SK-N-SH treated with all-trans-retinoic acid at 6 μM for 48 hours (cell line): Measurements from ENCODE around the gene PGPEP1.

Source experiments
- ATAC-seq: fragments of 200-7000 bp; cut with Tn5 transposase; 3 replicates; pipeline ENCODE4 v1.9.1; 2020; ENCODE audit warnings: mild to moderate bottlenecking, moderate library complexity
- ARNTL ChIP-seq: fragments of 450-650 bp; formaldehyde crosslinking; IDR thresholded peaks from 2 replicates; pipeline ENCODE4 v1.5.0; 2020; ENCODE audit warnings: low read depth, mild to moderate bottlenecking, moderate library complexity, borderline replicate concordance
- CREB5 ChIP-seq: fragments of 250-450 bp; sonication (Bioruptor Pico); IDR thresholded peaks from 2 replicates; pipeline ENCODE4 v1.5.1; 2020; ENCODE audit warnings: low read depth, mild to moderate bottlenecking, moderate library complexity
- CSDC2 ChIP-seq: fragments of 250-450 bp; sonication (Bioruptor Pico); IDR thresholded peaks from 2 replicates; pipeline ENCODE4 v1.5.0; 2020; ENCODE audit warnings: mild to moderate bottlenecking, moderate library complexity
- CSRNP3 ChIP-seq: fragments of 250-450 bp; sonication (Bioruptor Pico); IDR thresholded peaks from 2 replicates; pipeline ENCODE4 v1.5.1; 2021; ENCODE audit warnings: mild to moderate bottlenecking, moderate library complexity
- ESRRG ChIP-seq: fragments of 250-450 bp; sonication (Bioruptor Pico); IDR thresholded peaks from 2 replicates; pipeline ENCODE4 v1.6.1; 2021; ENCODE audit warnings: mild to moderate bottlenecking
- GLIS3 ChIP-seq: fragments of 250-450 bp; sonication (Bioruptor Pico); IDR thresholded peaks from 2 replicates; pipeline ENCODE4 v1.5.0; 2020; ENCODE audit warnings: mild to moderate bottlenecking, moderate library complexity
- ISL1 ChIP-seq: fragments of 250-450 bp; sonication (Bioruptor Pico); IDR thresholded peaks from 2 replicates; pipeline ENCODE4 v2.1.2; 2022; ENCODE audit warnings: mild to moderate bottlenecking, moderate library complexity
- OSR1 ChIP-seq: fragments of 250-450 bp; sonication (Bioruptor Pico); IDR thresholded peaks from 2 replicates; pipeline ENCODE4 v1.8.0; 2022; ENCODE audit warnings: moderate library complexity, mild to moderate bottlenecking, inconsistent platforms
- POU6F1 ChIP-seq: fragments of 250-450 bp; sonication (Bioruptor Pico); IDR thresholded peaks from 2 replicates; pipeline ENCODE4 v1.8.0; 2021; ENCODE audit warnings: low read depth, mild to moderate bottlenecking, moderate library complexity, borderline replicate concordance
- PPARA ChIP-seq: fragments of 250-450 bp; sonication (Bioruptor Pico); IDR thresholded peaks from 2 replicates; pipeline ENCODE4 v1.5.0; 2020; ENCODE audit warnings: mild to moderate bottlenecking, borderline replicate concordance
- RARB ChIP-seq: fragments of 250-450 bp; sonication (Bioruptor Pico); IDR thresholded peaks from 2 replicates; pipeline ENCODE4 v1.8.0; 2021; ENCODE audit warnings: mild to moderate bottlenecking, moderate library complexity
- SNAI2 ChIP-seq: fragments of 250-450 bp; sonication (Bioruptor Pico); IDR thresholded peaks from 2 replicates; pipeline ENCODE4 v1.5.0; 2020; ENCODE audit warnings: mild to moderate bottlenecking, moderate library complexity
- TSHZ2 ChIP-seq: fragments of 250-450 bp; sonication (Bioruptor Pico); IDR thresholded peaks from 2 replicates; pipeline ENCODE4 v1.5.0; 2020; ENCODE audit warnings: mild to moderate bottlenecking, moderate library complexity
- ZC3H10 ChIP-seq: fragments of 250-450 bp; sonication (Bioruptor Pico); IDR thresholded peaks from 2 replicates; pipeline ENCODE4 v1.5.1; 2021; ENCODE audit warnings: mild to moderate bottlenecking, moderate library complexity
- ZFP3 ChIP-seq: fragments of 250-450 bp; sonication (Bioruptor Pico); IDR thresholded peaks from 2 replicates; pipeline ENCODE4 v1.5.0; 2020; ENCODE audit warnings: mild to moderate bottlenecking, moderate library complexity
- ZFP30 ChIP-seq: fragments of 450-650 bp; formaldehyde crosslinking; IDR thresholded peaks from 2 replicates; pipeline ENCODE4 v1.5.0; 2022; ENCODE audit warnings: mild to moderate bottlenecking, moderate library complexity
- ZNF565 ChIP-seq: fragments of 450-650 bp; formaldehyde crosslinking; conservative IDR thresholded peaks from 2 replicates; pipeline ENCODE4 v1.5.0; 2020; ENCODE audit warnings: low read depth, mild to moderate bottlenecking, moderate library complexity
- ZNF70 ChIP-seq: fragments of 450-650 bp; formaldehyde crosslinking; IDR thresholded peaks from 2 replicates; pipeline ENCODE4 v1.5.0; 2020; ENCODE audit warnings: mild to moderate bottlenecking, moderate library complexity
- ZNF8 ChIP-seq: fragments of 450-650 bp; formaldehyde crosslinking; IDR thresholded peaks from 2 replicates; pipeline ENCODE4 v1.5.0; 2020; ENCODE audit warnings: mild to moderate bottlenecking, moderate library complexity

Gene PGPEP1

GRCh38 chr19:18361646-18362045 lies 21.2 kb downstream of the PGPEP1 start (continued):
- no peak for TF ChIP-seq CSRNP3 (CRISPR knock-in tag)
- TF ChIP-seq RARB: no peak
- TF ChIP-seq ISL1 (CRISPR knock-in tag): no peak
- no peak for TF ChIP-seq ZFP30 (CRISPR knock-in tag)
- no peak for TF ChIP-seq ZNF8 (CRISPR knock-in tag)

GRCh38 chr19:18362934-18363542 lies 22.6 kb downstream of the PGPEP1 start:
- TF ChIP-seq ZNF70 (CRISPR knock-in tag) (no peak), SNAI2 (CRISPR knock-in tag) (no peak), ISL1 (CRISPR knock-in tag) (no peak), ZC3H10 (no peak), CREB5 (CRISPR knock-in tag) (no peak)
- ATAC-seq: no peak

GRCh38 chr19:18363787-18364186 lies 23.4 kb downstream of the PGPEP1 start:
- no peak for ATAC-seq
- TF ChIP-seq ARNTL (CRISPR knock-in tag) (no peak), ZC3H10 (no peak), ESRRG (CRISPR knock-in tag) (no peak), OSR1 (no peak), ZNF565 (CRISPR knock-in tag) (no peak), ZFP30 (CRISPR knock-in tag) (no peak), RARB (no peak), PPARA (CRISPR knock-in tag) (no peak), CSDC2 (no peak)

GRCh38 chr19:18364277-18364825 lies 24.0 kb downstream of the PGPEP1 start:
- TF ChIP-seq ISL1 (CRISPR knock-in tag): peak; percentile 33; the same call in 1 of the 2 replicates
- 0 out of 2 replicates have a peak, but pooled peaks have one; percentile 15 for TF ChIP-seq CSRNP3 (CRISPR knock-in tag)
- TF ChIP-seq ZNF8 (CRISPR knock-in tag): peak; percentile 23; the same call in 1 of the 2 replicates
- TF ChIP-seq ZFP3 (CRISPR knock-in tag): peak; percentile 88
- TF ChIP-seq GLIS3 (CRISPR knock-in tag): 0 out of 2 replicates have a peak, but pooled peaks have one; percentile 21
- TF ChIP-seq ZFP30 (CRISPR knock-in tag): 0 out of 2 replicates have a peak, but pooled peaks have one; percentile 7
- peak; percentile 46; the same call in 1 of the 2 replicates for TF ChIP-seq SNAI2 (CRISPR knock-in tag)
- TF ChIP-seq TSHZ2 (CRISPR knock-in tag): peak; percentile 71; the same call in 1 of the 2 replicates
- TF ChIP-seq OSR1: peak; percentile 50; the same call in 1 of the 2 replicates
- peak; percentile 96; the same call in 1 of the 2 replicates for TF ChIP-seq CSDC2
- 0 out of 2 replicates have a peak, but pooled peaks have one; percentile 16 for TF ChIP-seq POU6F1 (CRISPR knock-in tag)
- TF ChIP-seq, all 23 proteins: peak for 11; not testable (repeated sequence) for 12
- ATAC-seq: peak; percentile 39
